MM.1S (cell line): ENCODE data around the gene TNFRSF12A.

Experiments
- CTCF ChIP-seq: fragments of 300-600 bp; sonication (generic); IDR thresholded peaks from 2 replicates; pipeline ENCODE4 v1.5.1; 2016; ENCODE audit warnings: antibody characterized with exemption, low read length, mixed read lengths
- EZH2 ChIP-seq: fragments of 300-600 bp; sonication (generic); optimal IDR thresholded peaks from 2 replicates; pipeline ENCODE3; 2017; ENCODE audit warnings: low read depth, mild to moderate bottlenecking, antibody characterized with exemption, low read length, mixed read lengths

GRCh38 chr16:2988590-2989099, 31.5 kb upstream of the TNFRSF12A start:
- no peak for TF ChIP-seq CTCF
- no peak for TF ChIP-seq EZH2
